Measurements from ENCODE around the gene SPSB1.

GRCh38 chr1:9297831-9298230 lies 5.1 kb downstream of the SPSB1 start:
- no peak for TF ChIP-seq EZH2 (IDR thresholded peaks at IDR 0.05; ENCODE audit: insufficient read depth, poor library complexity, severe bottlenecking)
- no peak for TF ChIP-seq EZH2phosphoT487 (IDR thresholded peaks at IDR 0.05; ENCODE audit: insufficient read depth, low read depth)
